Measurements from ENCODE around the gene NCF2. TPM values are rescaled to one million over a fixed set of nuclear protein-coding genes. Genes with fewer than 3 reads are reported as not detected.
"Not testable (repeated sequence)": the region's sequence is repeated elsewhere in the genome, so short reads cannot be mapped to it uniquely, and the experiment has no call there.

The NCF2 gene
- total RNA-seq, 4 donors from 2014 or later: 0.51 to 9.7 (median 3.0) TPM

DNA sequence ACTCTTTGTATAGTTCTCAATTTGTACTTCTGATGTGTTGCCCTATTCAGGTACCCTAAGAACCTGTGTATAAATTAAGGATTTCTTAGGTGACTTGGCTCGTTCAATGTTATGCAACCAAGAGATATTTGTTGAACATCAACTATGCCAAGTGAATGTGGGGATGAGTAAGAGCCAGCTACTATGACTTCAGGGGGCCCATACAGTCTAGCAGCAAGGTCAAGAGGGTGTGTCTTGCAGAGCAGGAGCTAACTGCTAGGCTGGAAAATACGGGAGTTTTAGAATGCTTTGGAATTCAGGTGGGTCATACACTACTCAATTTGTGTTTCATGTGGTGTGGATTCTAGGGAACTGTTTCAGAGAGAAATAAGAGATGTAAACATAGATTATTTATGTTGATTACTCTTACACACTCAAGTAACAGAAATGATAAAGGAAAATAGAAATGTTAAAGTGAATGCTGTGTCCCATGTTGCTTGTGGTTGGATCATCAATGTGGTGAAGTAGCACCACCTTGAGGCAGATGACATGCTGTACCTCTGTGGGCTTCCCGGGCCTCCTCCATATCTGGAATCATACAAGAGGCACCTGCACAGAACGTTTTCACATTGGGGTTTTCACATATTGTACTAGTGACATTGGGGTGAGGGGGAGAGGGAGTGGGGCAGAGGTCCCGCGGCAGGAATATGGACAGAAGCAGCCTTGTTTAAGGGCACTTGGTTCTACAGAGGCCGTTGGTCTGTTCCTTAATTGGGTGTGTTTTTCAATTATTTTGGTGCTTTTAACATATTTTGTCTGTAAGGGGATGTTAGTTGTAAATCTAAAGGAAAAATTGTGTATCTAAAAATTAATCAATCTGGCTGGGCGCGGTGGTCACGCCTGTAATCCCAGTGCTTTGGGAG, 32.9 kb upstream of the NCF2 start:
- Histone ChIP-seq H3K27ac (peak overlapping the region; percentile 2 to 29), H3K27me3 (no peaks in the 10 kb centered on the region), H3K4me1 (no peaks in the 10 kb centered on the region), H3K9me3 (no peaks in the 10 kb centered on the region), H3K36me3 (no peaks in the 10 kb centered on the region), H3K4me3 (no peak overlapping the region)
- peak in 1 of 2 donors; percentile 39 for DNase-seq
- TF ChIP-seq POLR2A (IDR thresholded peaks at IDR 0.05) (no peak), CTCF (IDR thresholded peaks at IDR 0.05) (peak; percentile 40 to 61 (median 47))
- intact Hi-C loops (cut with DNase I; ENCODE audit: low total_unique reads): no loop called here

- no peak overlapping the region for H3K4me3 ChIP-seq
- TF ChIP-seq CTCF (IDR thresholded peaks at IDR 0.05) (no peak), POLR2A (IDR thresholded peaks at IDR 0.05) (no peak)
- no peak for DNase-seq
- no peaks in the 10 kb centered on the region for H3K36me3 ChIP-seq
- no peaks in the 10 kb centered on the region for H3K27me3 ChIP-seq
- H3K27ac ChIP-seq: no peak overlapping the region
- intact Hi-C loops (cut with DNase I; ENCODE audit: low total_unique reads): no loop called here
- H3K4me1 ChIP-seq: no peaks in the 10 kb centered on the region
- H3K9me3 ChIP-seq: no peaks in the 10 kb centered on the region
These were observed 31.8 kb upstream of the NCF2 start for GRCh38 chr1:183622013-183622412.

DNA sequence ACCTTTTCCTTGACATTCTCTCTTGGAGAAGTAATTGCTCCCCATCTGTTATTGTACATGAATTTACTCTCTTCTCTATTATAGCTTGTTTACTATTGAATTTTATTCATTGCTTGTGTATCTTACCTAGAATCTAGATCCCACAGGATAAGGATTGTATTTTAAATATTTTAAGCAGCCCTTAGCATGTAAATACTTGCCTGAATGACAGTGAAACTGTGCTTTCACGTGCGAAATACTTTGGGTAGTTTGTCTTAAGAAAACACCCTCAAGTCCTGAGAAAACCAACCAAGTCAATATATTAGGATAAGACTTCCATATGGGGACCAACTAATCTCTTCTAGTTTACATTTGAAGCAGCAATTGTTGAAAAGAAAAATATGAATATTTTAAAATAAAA, 30.1 kb upstream of the NCF2 start:
- TF ChIP-seq POLR2A (IDR thresholded peaks at IDR 0.05) (no peak), CTCF (IDR thresholded peaks at IDR 0.05) (no peak)
- H3K27ac ChIP-seq: no peak overlapping the region
- intact Hi-C loops (cut with DNase I; ENCODE audit: low total_unique reads): no loop called here
- no peak for DNase-seq
- H3K27me3 ChIP-seq: no peaks in the 10 kb centered on the region
- no peaks in the 10 kb centered on the region for H3K4me1 ChIP-seq
- H3K9me3 ChIP-seq: no peaks in the 10 kb centered on the region
- no peaks in the 10 kb centered on the region for H3K36me3 ChIP-seq
- no peak overlapping the region for H3K4me3 ChIP-seq

GRCh38 chr1:183619781-183620180, 29.5 kb upstream of the NCF2 start:
- DNase-seq: no peak
- no peak overlapping the region for H3K4me3 ChIP-seq
- no peak overlapping the region for H3K27ac ChIP-seq
- TF ChIP-seq POLR2A (IDR thresholded peaks at IDR 0.05): no peak
- TF ChIP-seq CTCF (IDR thresholded peaks at IDR 0.05): no peak
- no peaks in the 10 kb centered on the region for H3K9me3 ChIP-seq
- H3K36me3 ChIP-seq: no peaks in the 10 kb centered on the region
- H3K4me1 ChIP-seq: no peaks in the 10 kb centered on the region
- no peaks in the 10 kb centered on the region for H3K27me3 ChIP-seq
- intact Hi-C loops (cut with DNase I; ENCODE audit: low total_unique reads): no loop called here

- H3K27me3 ChIP-seq; H3K4me3 ChIP-seq; H3K4me1 ChIP-seq; H3K27ac ChIP-seq; H3K36me3 ChIP-seq; DNase-seq; intact Hi-C loops (cut with DNase I; ENCODE audit: low total_unique reads); H3K9me3 ChIP-seq: not testable (repeated sequence)
These were observed 27.9 kb upstream of the NCF2 start for GRCh38 chr1:183618202-183618601.

DNA sequence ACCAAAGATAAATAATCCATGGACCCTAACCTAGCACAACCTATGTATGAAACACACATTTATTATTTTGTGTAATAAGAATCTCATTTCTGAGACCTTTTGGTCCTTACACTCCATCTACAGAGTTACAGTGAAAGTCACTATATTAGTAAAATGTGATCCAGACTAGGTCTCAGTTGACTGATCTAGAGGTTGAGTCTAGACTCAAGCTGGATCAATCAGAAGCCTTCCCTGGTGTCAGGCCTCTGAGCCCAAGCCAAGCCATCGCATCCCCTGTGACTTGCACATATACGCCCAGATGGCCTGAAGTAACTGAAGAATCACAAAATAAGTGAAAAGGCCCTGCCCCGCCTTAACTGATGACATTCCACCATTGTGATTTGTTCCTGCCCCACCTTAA, 22.7 kb upstream of the NCF2 start:
- H3K27ac ChIP-seq; H3K9me3 ChIP-seq; H3K27me3 ChIP-seq; DNase-seq; H3K4me3 ChIP-seq; H3K36me3 ChIP-seq; H3K4me1 ChIP-seq; intact Hi-C loops (cut with DNase I; ENCODE audit: low total_unique reads): not testable (repeated sequence)

Data from uterus (tissue), 4 donors.